Measurements from ENCODE around the gene RRP8. TPM values are rescaled to one million over a fixed set of nuclear protein-coding genes. Genes with fewer than 3 reads are reported as not detected.
A peak's percentile ranks its signal among the peaks of the same experiment; 100 is the strongest.

The RRP8 gene
- total RNA-seq, 1 donor from 2014 or later: 23.9 TPM

DNA sequence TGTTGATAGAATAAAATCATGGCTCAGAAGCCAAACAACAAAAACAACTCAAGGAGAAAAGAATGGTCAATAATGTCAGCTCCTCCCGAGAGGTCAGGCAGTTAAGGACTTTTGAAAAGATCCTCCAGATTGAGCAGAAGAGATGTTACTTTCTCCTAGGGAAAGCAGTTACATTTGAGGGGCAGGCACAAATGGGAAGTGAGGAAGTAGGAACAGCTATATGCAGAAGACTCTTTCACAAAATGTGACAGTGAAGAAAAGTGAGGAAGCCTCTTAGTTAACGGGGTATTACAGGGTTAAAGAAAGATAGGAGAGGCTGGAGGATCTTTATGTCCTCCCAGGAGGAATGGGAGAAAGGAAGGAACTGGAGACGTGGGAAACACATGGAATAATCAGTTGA, 48.8 kb upstream of the RRP8 start:
- Histone ChIP-seq H3K79me2 (ENCODE audit: insufficient read depth, low read length) (no peaks in the 10 kb centered on the region), H3K27me3 (ENCODE audit: insufficient read depth, low read length) (peaks cover 43% of the 10 kb centered on the region), H3K9ac (ENCODE audit: low read length) (no peak overlapping the region), H4K20me1 (ENCODE audit: insufficient read depth, low read length) (peaks cover 16% of the 10 kb centered on the region), H2AFZ (ENCODE audit: low read depth, low read length) (no peak overlapping the region), H3K4me1 (ENCODE audit: insufficient read depth, low read length) (peaks cover 8% of the 10 kb centered on the region), H3K27ac (ENCODE audit: low read depth, low read length) (no peak overlapping the region), H3K36me3 (ENCODE audit: insufficient read depth, low read length) (no peaks in the 10 kb centered on the region), H3K4me2 (ENCODE audit: low read length) (no peak overlapping the region), H3K4me3 (ENCODE audit: insufficient read depth, low read depth, low read length) (no peak overlapping the region), H3K9me3 (ENCODE audit: insufficient read depth, low read depth, low read length) (no peaks in the 10 kb centered on the region)
- Mint-ChIP-seq H3K4me1 (ENCODE audit: low read depth, unreplicated experiment) (no peaks in the 10 kb centered on the region), H3K36me3 (ENCODE audit: low read depth, unreplicated experiment) (no peaks in the 10 kb centered on the region), H3K9me3 (ENCODE audit: unreplicated experiment) (no peaks in the 10 kb centered on the region), H3K27ac (ENCODE audit: unreplicated experiment) (no peak overlapping the region), H3K4me3 (ENCODE audit: unreplicated experiment) (no peak overlapping the region), H3K27me3 (ENCODE audit: low read depth, unreplicated experiment) (peaks cover 6% of the 10 kb centered on the region)
- DNase-seq (ENCODE audit: low read depth) (no peak), FAIRE-seq (no peak)
- TF ChIP-seq, protein P1, sequence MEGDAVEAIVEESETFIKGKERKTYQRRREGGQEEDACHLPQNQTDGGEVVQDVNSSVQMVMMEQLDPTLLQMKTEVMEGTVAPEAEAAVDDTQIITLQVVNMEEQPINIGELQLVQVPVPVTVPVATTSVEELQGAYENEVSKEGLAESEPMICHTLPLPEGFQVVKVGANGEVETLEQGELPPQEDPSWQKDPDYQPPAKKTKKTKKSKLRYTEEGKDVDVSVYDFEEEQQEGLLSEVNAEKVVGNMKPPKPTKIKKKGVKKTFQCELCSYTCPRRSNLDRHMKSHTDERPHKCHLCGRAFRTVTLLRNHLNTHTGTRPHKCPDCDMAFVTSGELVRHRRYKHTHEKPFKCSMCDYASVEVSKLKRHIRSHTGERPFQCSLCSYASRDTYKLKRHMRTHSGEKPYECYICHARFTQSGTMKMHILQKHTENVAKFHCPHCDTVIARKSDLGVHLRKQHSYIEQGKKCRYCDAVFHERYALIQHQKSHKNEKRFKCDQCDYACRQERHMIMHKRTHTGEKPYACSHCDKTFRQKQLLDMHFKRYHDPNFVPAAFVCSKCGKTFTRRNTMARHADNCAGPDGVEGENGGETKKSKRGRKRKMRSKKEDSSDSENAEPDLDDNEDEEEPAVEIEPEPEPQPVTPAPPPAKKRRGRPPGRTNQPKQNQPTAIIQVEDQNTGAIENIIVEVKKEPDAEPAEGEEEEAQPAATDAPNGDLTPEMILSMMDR (IDR thresholded peaks at IDR 0.05; ENCODE audit: insufficient read depth, low read depth, low read length): no peak
- TF ChIP-seq EZH2 (IDR thresholded peaks at IDR 0.05; ENCODE audit: insufficient read depth, low read length): no peak

DNA sequence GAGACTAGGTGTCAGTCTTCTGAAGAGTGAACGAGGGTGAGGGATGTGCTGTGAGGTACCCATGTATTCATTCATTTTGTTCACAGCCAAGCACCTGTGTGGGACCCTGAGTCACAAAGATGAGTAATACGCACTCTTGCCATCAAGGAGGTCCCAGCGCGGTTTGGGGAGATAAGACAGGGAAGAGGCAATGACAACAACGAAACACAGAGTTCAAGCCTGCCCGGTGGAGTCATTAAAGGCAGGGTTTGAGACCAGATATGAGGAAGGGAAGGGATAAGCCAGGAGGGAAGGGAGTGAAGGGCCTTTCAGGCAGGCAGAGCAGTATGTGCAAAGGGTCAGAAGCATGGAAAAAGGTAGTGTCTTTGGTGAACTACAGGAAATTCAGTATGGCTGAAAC, 47.6 kb upstream of the RRP8 start:
- Mint-ChIP-seq H3K4me1 (ENCODE audit: low read depth, unreplicated experiment) (no peaks in the 10 kb centered on the region), H3K27ac (ENCODE audit: unreplicated experiment) (no peak overlapping the region), H3K4me3 (ENCODE audit: unreplicated experiment) (no peak overlapping the region), H3K36me3 (ENCODE audit: low read depth, unreplicated experiment) (no peaks in the 10 kb centered on the region), H3K9me3 (ENCODE audit: unreplicated experiment) (no peaks in the 10 kb centered on the region), H3K27me3 (ENCODE audit: low read depth, unreplicated experiment) (no peaks in the 10 kb centered on the region)
- peaks cover 43% of the 10 kb centered on the region for H3K27me3 ChIP-seq (ENCODE audit: insufficient read depth, low read length)
- H3K4me2 ChIP-seq (ENCODE audit: low read length): peak overlapping the region; percentile 0
- H3K4me1 ChIP-seq (ENCODE audit: insufficient read depth, low read length): peaks cover 19% of the 10 kb centered on the region
- H3K79me2 ChIP-seq (ENCODE audit: insufficient read depth, low read length): no peaks in the 10 kb centered on the region
- peak; percentile 48 for DNase-seq (ENCODE audit: low read depth)
- H2AFZ ChIP-seq (ENCODE audit: low read depth, low read length): no peak overlapping the region
- H3K27ac ChIP-seq (ENCODE audit: low read depth, low read length): no peak overlapping the region
- H3K9ac ChIP-seq (ENCODE audit: low read length): no peak overlapping the region
- TF ChIP-seq EZH2 (IDR thresholded peaks at IDR 0.05; ENCODE audit: insufficient read depth, low read length): no peak
- peaks cover 16% of the 10 kb centered on the region for H4K20me1 ChIP-seq (ENCODE audit: insufficient read depth, low read length)
- no peak overlapping the region for H3K4me3 ChIP-seq (ENCODE audit: insufficient read depth, low read depth, low read length)
- FAIRE-seq: no peak
- H3K36me3 ChIP-seq (ENCODE audit: insufficient read depth, low read length): no peaks in the 10 kb centered on the region
- H3K9me3 ChIP-seq (ENCODE audit: insufficient read depth, low read depth, low read length): no peaks in the 10 kb centered on the region

DNA sequence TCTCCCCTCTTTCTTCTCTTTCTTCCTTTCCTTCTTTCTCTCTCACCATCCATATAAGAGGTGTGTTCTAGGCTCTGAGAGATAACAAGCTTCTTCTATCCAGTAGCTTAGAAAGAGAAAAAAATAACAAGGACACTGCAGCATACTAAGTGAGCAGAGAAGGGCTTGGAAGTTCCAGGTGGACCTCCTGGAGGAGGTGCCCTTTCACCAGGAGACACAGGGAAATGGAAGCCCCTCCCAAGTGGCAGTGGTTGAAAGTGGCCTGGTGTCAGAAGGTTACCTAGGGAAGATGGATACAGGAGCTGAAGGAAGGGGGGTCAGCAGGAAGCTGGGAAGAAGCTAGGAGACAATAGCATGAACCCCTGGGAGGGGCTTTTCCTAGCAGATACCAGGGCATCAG, 46.7 kb upstream of the RRP8 start:
- H3K27ac ChIP-seq (ENCODE audit: low read depth, low read length): no peak overlapping the region
- no peaks in the 10 kb centered on the region for H3K79me2 ChIP-seq (ENCODE audit: insufficient read depth, low read length)
- H4K20me1 ChIP-seq (ENCODE audit: insufficient read depth, low read length): peaks cover 22% of the 10 kb centered on the region
- Mint-ChIP-seq H3K27ac (ENCODE audit: unreplicated experiment) (no peak overlapping the region), H3K9me3 (ENCODE audit: unreplicated experiment) (peaks cover under 1% of the 10 kb centered on the region), H3K4me1 (ENCODE audit: low read depth, unreplicated experiment) (no peaks in the 10 kb centered on the region), H3K27me3 (ENCODE audit: low read depth, unreplicated experiment) (peaks cover 3% of the 10 kb centered on the region), H3K36me3 (ENCODE audit: low read depth, unreplicated experiment) (no peaks in the 10 kb centered on the region), H3K4me3 (ENCODE audit: unreplicated experiment) (no peak overlapping the region)
- FAIRE-seq (no peak), DNase-seq (ENCODE audit: low read depth) (no peak)
- no peak overlapping the region for H2AFZ ChIP-seq (ENCODE audit: low read depth, low read length)
- H3K4me3 ChIP-seq (ENCODE audit: insufficient read depth, low read depth, low read length): no peak overlapping the region
- no peaks in the 10 kb centered on the region for H3K9me3 ChIP-seq (ENCODE audit: insufficient read depth, low read depth, low read length)
- no peak overlapping the region for H3K4me2 ChIP-seq (ENCODE audit: low read length)
- no peak for TF ChIP-seq EZH2 (IDR thresholded peaks at IDR 0.05; ENCODE audit: insufficient read depth, low read length)
- TF ChIP-seq, protein P1 (IDR thresholded peaks at IDR 0.05; ENCODE audit: insufficient read depth, low read depth, low read length): no peak
- no peaks in the 10 kb centered on the region for H3K36me3 ChIP-seq (ENCODE audit: insufficient read depth, low read length)
- peaks cover 44% of the 10 kb centered on the region for H3K27me3 ChIP-seq (ENCODE audit: insufficient read depth, low read length)
- H3K9ac ChIP-seq (ENCODE audit: low read length): no peak overlapping the region
- peaks cover 22% of the 10 kb centered on the region for H3K4me1 ChIP-seq (ENCODE audit: insufficient read depth, low read length)
